Natural killer cell (primary cell): ENCODE results near the gene COL23A1. TPM values are rescaled to one million over a fixed set of nuclear protein-coding genes. Genes with fewer than 3 reads are reported as not detected.

Source experiments
- ATAC-seq, 3 donors: fragments of 150-1000 bp in 2 of 3; fragments of 200-7000 bp in 1 of 3; cut with Tn5 transposase; 1 replicate in 1 of 3; 2 replicates in 2 of 3; pipeline ENCODE4 v1.10.0; 2021; ENCODE audit warnings: mild to moderate bottlenecking in 2 of 3, moderate library complexity in 2 of 3
- DNase-seq, 2 donors: peaks; one replicate each; pipeline versions ENCODE4 v3.0.0 to v3.0.0-alpha.2; 2013 to 2021; ENCODE audit warnings: mixed read lengths in 1 of 2
- H3K27ac ChIP-seq: one replicate; pipeline ENCODE4 v1.5.1; 2013; ENCODE audit warnings: mild to moderate bottlenecking, low read length
- H3K27me3 ChIP-seq: one replicate; pipeline ENCODE4 v1.6.1; 2013; ENCODE audit warnings: low read length; ENCODE audit not compliant: control insufficient read depth, insufficient read depth
- H3K36me3 ChIP-seq: one replicate; pipeline ENCODE4 v1.6.1; 2013; ENCODE audit warnings: low read length; ENCODE audit not compliant: control insufficient read depth, insufficient read depth
- H3K4me1 ChIP-seq: one replicate; pipeline ENCODE4 v1.6.1; 2013; ENCODE audit warnings: low read length; ENCODE audit not compliant: control insufficient read depth, insufficient read depth
- H3K4me3 ChIP-seq: one replicate; pipeline ENCODE4 v1.5.1; 2013; ENCODE audit warnings: low read length
- H3K9me3 ChIP-seq: one replicate; pipeline ENCODE4 v1.6.1; 2013; ENCODE audit warnings: low read length; ENCODE audit not compliant: control insufficient read depth, insufficient read depth
- H3K27ac Mint-ChIP-seq, 2 donors: one replicate each; pipeline ENCODE4 v1.8.0; 2022; ENCODE audit warnings: mild to moderate bottlenecking in 2 of 2, mixed read lengths in 2 of 2, moderate library complexity in 1 of 2
- H3K27me3 Mint-ChIP-seq, 2 donors: one replicate each; pipeline ENCODE4 v1.8.0; 2022; ENCODE audit warnings: low read depth in 2 of 2, mixed read lengths in 2 of 2
- H3K36me3 Mint-ChIP-seq: one replicate; pipeline ENCODE4 v1.8.0; 2022; ENCODE audit warnings: mixed read lengths
- H3K4me1 Mint-ChIP-seq, 2 donors: one replicate each; pipeline ENCODE4 v1.8.0; 2022; ENCODE audit warnings: mixed read lengths in 2 of 2
- H3K4me3 Mint-ChIP-seq: one replicate; pipeline ENCODE4 v1.8.0; 2022; ENCODE audit warnings: mild to moderate bottlenecking, moderate library complexity, mixed read lengths
- H3K9me3 Mint-ChIP-seq, 2 donors: one replicate each; pipeline ENCODE4 v1.8.0; 2022; ENCODE audit warnings: mixed read lengths in 2 of 2
- CTCF ChIP-seq: fragments of 200-600 bp; IDR thresholded peaks from one replicate; pipeline ENCODE4 v1.8.0; 2022; ENCODE audit warnings: antibody characterized with exemption
- WGBS: methylation state at CpG from one replicate; pipeline ENCODE4 v1.1.7; 2013; ENCODE audit warnings: missing lambda C conversion rate; ENCODE audit not compliant: insufficient coverage; 5-methylcytosine and 5-hydroxymethylcytosine counted together
- intact Hi-C: fragments of 100-400 bp; cut with micrococcal nuclease; formaldehyde crosslinking; loops from one replicate; pipeline ENCODE4 v1.14.2; 2022
- total RNA-seq, 4 donors: library from RNA; stranded (reverse); fragments of 120-200 nt in 1 of 4; gene quantifications; one replicate each; pipeline versions ENCODE4 v1.2.3 to v1.2.4, GENCODE V29; 2013 to 2022

COL23A1 gene
- total RNA-seq, 3 donors from 2014 or later (not counting 1 experiment from before 2014, with no cell fraction given): 0.15 TPM; not detected in 2

GRCh38 chr5:178553517-178553916, 36.7 kb downstream of the COL23A1 start:
- no peak overlapping the region for H3K4me3 Mint-ChIP-seq

GRCh38 chr5:178551468-178551867, 38.7 kb downstream of the COL23A1 start:
- no peaks in the 10 kb centered on the region for H3K36me3 Mint-ChIP-seq
- no peak for DNase-seq
- intact Hi-C loops: loop anchor here (2.0 to 5.0 kb wide), 2 partner anchors 269 to 317 kb away; no protein-coding TSS in a partner anchor

More at GRCh38 chr5:178553517-178553916, 36.7 kb downstream of the COL23A1 start:
- no peak for TF ChIP-seq CTCF
- Histone ChIP-seq H3K27ac (no peak overlapping the region), H3K27me3 (no peaks in the 10 kb centered on the region), H3K4me1 (no peaks in the 10 kb centered on the region), H3K9me3 (no peaks in the 10 kb centered on the region), H3K36me3 (no peaks in the 10 kb centered on the region), H3K4me3 (no peak overlapping the region)
- Mint-ChIP-seq H3K27me3 (peaks cover 0 to 7% of the 10 kb centered on the region in 2 donors), H3K4me1 (peaks cover 0 to under 1% of the 10 kb centered on the region in 2 donors), H3K36me3 (no peaks in the 10 kb centered on the region), H3K9me3 (no peaks in the 10 kb centered on the region), H3K27ac (no peak overlapping the region)
- DNase-seq (no peak), ATAC-seq (no peak)
- intact Hi-C loops: loop anchor here (5.0 kb wide), 1 partner anchor 271 kb away; no protein-coding TSS in a partner anchor
- 81% methylated on average over 13 of the region's 13 CpGs for WGBS

GRCh38 chr5:178551059-178551458, 39.1 kb downstream of the COL23A1 start:
- Histone ChIP-seq H3K27ac (no peak overlapping the region), H3K9me3 (no peaks in the 10 kb centered on the region), H3K4me1 (no peaks in the 10 kb centered on the region), H3K4me3 (no peak overlapping the region), H3K36me3 (no peaks in the 10 kb centered on the region), H3K27me3 (no peaks in the 10 kb centered on the region)
- DNase-seq: peak in 1 of 2 donors; percentile 15
- Mint-ChIP-seq H3K36me3 (no peaks in the 10 kb centered on the region), H3K27me3 (peaks cover 0 to 9% of the 10 kb centered on the region in 2 donors), H3K4me1 (peaks cover 0 to 5% of the 10 kb centered on the region in 2 donors), H3K4me3 (no peak overlapping the region), H3K27ac (no peak overlapping the region), H3K9me3 (no peaks in the 10 kb centered on the region)
- ATAC-seq: no peak
- peak; percentile 13 for TF ChIP-seq CTCF
- intact Hi-C loops: loop anchor here (2.0 to 5.0 kb wide), 2 partner anchors 269 to 316 kb away; no protein-coding TSS in a partner anchor

More at GRCh38 chr5:178551468-178551867, 38.7 kb downstream of the COL23A1 start:
- no peak for TF ChIP-seq CTCF
- peaks cover 0 to 5% of the 10 kb centered on the region in 2 donors for H3K4me1 Mint-ChIP-seq
- no peak overlapping the region for H3K27ac ChIP-seq
- H3K9me3 Mint-ChIP-seq: no peaks in the 10 kb centered on the region
- no peaks in the 10 kb centered on the region for H3K27me3 ChIP-seq
- no peaks in the 10 kb centered on the region for H3K36me3 ChIP-seq
- WGBS: 83% methylated on average over 7 of the region's 7 CpGs
- H3K4me1 ChIP-seq: no peaks in the 10 kb centered on the region
- H3K9me3 ChIP-seq: no peaks in the 10 kb centered on the region
- H3K27me3 Mint-ChIP-seq: peaks cover 0 to 9% of the 10 kb centered on the region in 2 donors
- no peak overlapping the region for H3K4me3 Mint-ChIP-seq
- H3K4me3 ChIP-seq: no peak overlapping the region
- H3K27ac Mint-ChIP-seq: no peak overlapping the region
- ATAC-seq: no peak

- peak overlapping the region in 1 of 2 donors; percentile 50 for H3K27ac Mint-ChIP-seq
- 87% methylated on average over 9 of the region's 9 CpGs for WGBS
Measured at GRCh38 chr5:178548746-178549145, 41.4 kb downstream of the COL23A1 start.

More at GRCh38 chr5:178548746-178549145, 41.4 kb downstream of the COL23A1 start:
- no peak for TF ChIP-seq CTCF
- ATAC-seq (no peak), DNase-seq (no peak)
- no peaks in the 10 kb centered on the region for H3K9me3 Mint-ChIP-seq
- Histone ChIP-seq H3K4me3 (no peak overlapping the region), H3K36me3 (no peaks in the 10 kb centered on the region), H3K4me1 (no peaks in the 10 kb centered on the region), H3K9me3 (no peaks in the 10 kb centered on the region), H3K27me3 (no peaks in the 10 kb centered on the region), H3K27ac (no peak overlapping the region)
- peaks cover 0 to 8% of the 10 kb centered on the region in 2 donors for H3K27me3 Mint-ChIP-seq
- intact Hi-C loops: no loop called here
- no peaks in the 10 kb centered on the region for H3K36me3 Mint-ChIP-seq
- H3K4me3 Mint-ChIP-seq: no peak overlapping the region
- peaks cover 0 to 5% of the 10 kb centered on the region in 2 donors for H3K4me1 Mint-ChIP-seq
